A549 treated with CpdA at 1 μM for 4 hours (cell line): Measurements from ENCODE around the gene TRIM10. TPM values are rescaled to one million over a fixed set of nuclear protein-coding genes. Genes with fewer than 3 reads are reported as not detected.

Experiments
- total RNA-seq: library from RNA; stranded (reverse); fragments of 200-300 nt; extraction: Qiagen RNA extraction; gene quantifications from 5 replicates; pipeline ENCODE4 v1.2.3, GENCODE V29; 2022; ENCODE audit warnings: low read depth

Gene TRIM10, protein sequence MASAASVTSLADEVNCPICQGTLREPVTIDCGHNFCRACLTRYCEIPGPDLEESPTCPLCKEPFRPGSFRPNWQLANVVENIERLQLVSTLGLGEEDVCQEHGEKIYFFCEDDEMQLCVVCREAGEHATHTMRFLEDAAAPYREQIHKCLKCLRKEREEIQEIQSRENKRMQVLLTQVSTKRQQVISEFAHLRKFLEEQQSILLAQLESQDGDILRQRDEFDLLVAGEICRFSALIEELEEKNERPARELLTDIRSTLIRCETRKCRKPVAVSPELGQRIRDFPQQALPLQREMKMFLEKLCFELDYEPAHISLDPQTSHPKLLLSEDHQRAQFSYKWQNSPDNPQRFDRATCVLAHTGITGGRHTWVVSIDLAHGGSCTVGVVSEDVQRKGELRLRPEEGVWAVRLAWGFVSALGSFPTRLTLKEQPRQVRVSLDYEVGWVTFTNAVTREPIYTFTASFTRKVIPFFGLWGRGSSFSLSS
- not detected in 5 replicates for total RNA-seq

DNA sequence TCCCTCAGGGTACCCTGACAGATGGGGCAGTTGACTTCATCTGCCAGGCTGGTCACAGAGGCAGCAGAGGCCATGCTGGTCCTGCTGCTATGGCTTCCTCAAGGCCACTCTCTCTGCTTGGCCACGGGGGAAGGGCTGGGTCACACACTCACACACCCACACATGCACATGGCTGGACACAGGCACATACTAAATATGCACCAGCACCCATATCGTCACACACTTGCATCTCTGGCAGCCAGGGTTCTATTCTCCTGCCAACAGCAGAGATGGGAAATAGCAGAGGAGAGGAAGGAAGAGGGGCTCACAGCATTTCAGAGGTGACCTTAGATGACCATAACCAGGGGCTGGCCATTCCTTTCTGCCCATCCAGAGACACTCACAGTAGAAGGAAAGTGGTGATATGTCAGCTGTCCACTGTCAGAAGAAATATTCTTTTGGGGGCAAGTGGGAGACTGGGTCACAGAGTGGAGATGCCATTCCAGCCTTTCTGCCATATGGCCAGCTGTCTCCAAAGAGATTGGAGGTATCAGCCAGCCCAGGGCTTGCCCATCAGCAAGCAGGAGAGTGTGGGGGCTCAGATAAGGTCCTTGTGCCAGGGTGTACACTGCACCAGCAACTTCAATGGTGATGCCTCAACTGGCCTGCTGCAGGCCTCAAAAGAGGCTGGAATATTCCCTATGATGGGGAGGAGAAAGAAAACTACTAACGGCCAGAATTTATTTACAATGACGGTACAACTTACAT, at the start of gene TRIM10:
Gene TRIM10 (minus strand): TSS at position 427 of the 747 bp plus-strand sequence. CDS start 353 bp downstream, at position 74.

DNA sequence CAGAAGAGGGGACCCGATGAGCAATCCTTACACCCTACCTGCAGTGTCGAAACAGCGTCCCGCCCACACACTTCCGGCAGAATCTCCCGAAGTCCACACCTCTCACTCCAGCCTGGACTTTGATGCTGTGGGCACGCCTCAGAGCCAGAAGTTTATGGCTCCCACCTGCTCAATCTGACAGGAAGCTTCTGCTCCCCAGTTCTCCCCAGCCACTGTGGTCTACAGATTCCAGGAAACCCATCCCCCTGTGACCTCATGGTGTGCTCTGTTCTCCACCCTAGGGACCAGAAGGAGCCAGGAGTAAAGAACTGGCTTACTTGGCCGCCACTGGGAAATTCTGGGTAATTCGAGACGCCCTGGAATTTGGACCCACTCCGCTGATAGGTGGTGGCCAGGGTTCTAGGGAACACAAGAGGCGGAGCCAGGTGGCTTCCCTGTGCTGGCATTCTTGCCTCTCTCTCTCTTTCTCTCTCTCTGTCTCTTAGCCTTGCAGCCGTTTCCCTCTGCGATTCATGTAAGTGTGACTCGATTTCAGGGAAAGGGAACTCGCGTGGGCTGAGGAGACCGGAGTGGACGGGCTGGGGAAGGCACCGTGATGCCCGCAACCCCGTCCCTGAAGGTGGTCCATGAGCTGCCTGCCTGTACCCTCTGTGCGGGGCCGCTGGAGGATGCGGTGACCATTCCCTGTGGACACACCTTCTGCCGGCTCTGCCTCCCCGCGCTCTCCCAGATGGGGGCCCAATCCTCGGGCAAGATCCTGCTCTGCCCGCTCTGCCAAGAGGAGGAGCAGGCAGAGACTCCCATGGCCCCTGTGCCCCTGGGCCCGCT, 2.3 kb upstream of the TRIM10 start, which contains the start of gene TRIM15:
Gene TRIM15 (plus strand): TSS at position 457 of the 828 bp plus-strand sequence. CDS start 139 bp downstream, at position 596.

DNA sequence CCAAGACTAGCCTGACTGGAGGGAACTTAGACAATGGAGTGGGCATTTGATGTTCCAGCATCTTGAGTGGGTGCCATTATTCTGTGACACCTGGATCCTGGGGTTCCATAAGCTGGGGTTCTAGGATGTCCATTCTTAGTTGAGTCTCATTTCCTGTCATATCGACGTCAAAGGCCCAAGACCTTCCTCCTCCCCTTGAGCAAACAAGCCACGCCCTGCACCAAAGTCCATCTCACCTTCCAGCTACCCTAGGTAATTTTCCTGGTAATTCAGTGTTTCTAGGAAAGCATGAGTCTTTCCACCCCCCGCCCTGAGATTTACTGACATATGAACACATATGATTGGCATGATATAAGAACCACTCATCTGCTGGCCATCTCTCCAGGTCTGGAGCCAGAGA, 25.3 kb downstream of the TRIM10 start, which contains the start of gene TRIM40:
Gene TRIM40 (plus strand): TSS at position 384 of the 400 bp plus-strand sequence. CDS start 897 bp downstream, outside the sequence.

DNA sequence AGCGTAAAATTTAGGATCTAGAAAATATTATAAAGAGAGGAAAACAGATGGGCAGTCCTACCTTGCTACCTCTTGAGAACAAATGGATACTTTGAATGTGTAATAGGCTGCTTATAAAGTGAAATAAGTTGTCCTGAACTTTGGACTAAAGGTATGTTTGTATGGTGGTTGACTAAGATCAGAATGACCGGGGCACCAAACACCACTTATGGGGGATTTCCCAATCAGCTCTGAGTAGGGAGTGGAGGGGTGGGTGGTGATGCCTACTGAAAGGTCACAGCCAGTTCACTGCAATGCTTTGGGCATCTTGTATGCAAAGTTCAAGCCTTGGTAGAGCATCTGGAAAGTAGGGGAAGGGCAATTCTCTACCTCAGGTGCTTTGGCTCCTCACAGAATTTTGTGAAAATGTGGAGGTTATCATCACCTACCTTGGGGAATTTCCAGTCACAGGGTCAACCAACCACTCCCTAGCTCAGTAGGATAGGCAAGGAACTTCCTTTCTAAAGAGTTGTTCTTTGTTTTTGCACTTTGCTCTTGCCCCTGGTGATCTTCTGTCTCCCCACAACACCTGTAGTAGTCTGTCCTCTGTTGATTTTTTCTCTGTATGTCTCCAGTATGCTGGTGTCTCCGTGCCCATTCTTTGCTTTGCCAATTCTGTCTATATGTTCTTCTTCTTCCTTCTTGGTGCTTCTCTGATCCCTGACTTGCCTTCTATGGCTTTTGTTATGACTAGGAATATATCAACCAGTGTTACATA, 47.8 kb downstream of the TRIM10 start, which contains the start of gene TRIM31:
Gene TRIM31 (minus strand): TSS at position 88 of the 757 bp plus-strand sequence. CDS start 285 bp downstream, outside the sequence.

Other genes starting within 250 kb of the TRIM10 start
- 113 to 144 TPM (median 140 TPM) in 5 replicates for gene HLA-A, start 218.7 kb downstream of the TRIM10 start, total RNA-seq
- gene POLR1H, start 99.9 kb downstream of the TRIM10 start, total RNA-seq = 25.7 to 36.9 TPM (median 36.2 TPM) in 5 replicates
- 41.4 to 46.0 TPM (median 43.2 TPM) in 5 replicates for gene PPP1R11, start 94.0 kb downstream of the TRIM10 start, total RNA-seq
- 0.03 TPM in 1 of 5 replicates, not detected in the others for gene RNF39, start 85.4 kb downstream of the TRIM10 start, total RNA-seq
- 1.2 to 2.1 TPM (median 2.1 TPM) in 5 replicates for gene TRIM31, start 48.1 kb downstream of the TRIM10 start, total RNA-seq
- not detected in 5 replicates for gene TRIM40, start 25.1 kb downstream of the TRIM10 start, total RNA-seq
- 0.29 TPM in 1 of 5 replicates, not detected in the others for gene TRIM15, start 2.3 kb upstream of the TRIM10 start, total RNA-seq
- 24.8 to 27.3 TPM (median 25.7 TPM) in 5 replicates for gene TRIM26, start 52.2 kb upstream of the TRIM10 start, total RNA-seq
- 6.6 to 8.2 TPM (median 7.5 TPM) in 5 replicates for gene TRIM39, start 165.7 kb upstream of the TRIM10 start, total RNA-seq
- 62.1 to 74.0 TPM (median 66.6 TPM) in 5 replicates for gene RPP21, start 183.9 kb upstream of the TRIM10 start, total RNA-seq